HEK293 (cell line): Measurements from ENCODE around the gene SCYGR1.

Source experiments
- GLI4 ChIP-seq: fragments of 450-650 bp; formaldehyde crosslinking; IDR thresholded peaks from 2 replicates; pipeline ENCODE4 v1.5.1; 2016; ENCODE audit warnings: missing biosample characterization, missing genetic modification characterization
- KLF10 ChIP-seq: fragments of 450-650 bp; IDR thresholded peaks from 2 replicates; pipeline ENCODE4 v1.5.1; 2018; ENCODE audit warnings: missing biosample characterization, mild to moderate bottlenecking, missing genetic modification characterization
- SP3 ChIP-seq: fragments of 450-650 bp; formaldehyde crosslinking; IDR thresholded peaks from 2 replicates; pipeline ENCODE4 v1.5.1; 2016; ENCODE audit warnings: missing biosample characterization, missing genetic modification characterization
- YY1 ChIP-seq: fragments of 450-650 bp; formaldehyde crosslinking; IDR thresholded peaks from 2 replicates; pipeline ENCODE4 v1.5.1; 2018; ENCODE audit warnings: missing biosample characterization, missing genetic modification characterization
- ZNF335 ChIP-seq: fragments of 450-650 bp; formaldehyde crosslinking; conservative IDR thresholded peaks from 2 replicates; pipeline ENCODE4 v1.5.1; 2016; ENCODE audit warnings: missing biosample characterization, missing genetic modification characterization
- ZNF433 ChIP-seq: fragments of 450-650 bp; formaldehyde crosslinking; IDR thresholded peaks from 2 replicates; pipeline ENCODE4 v1.5.1; 2016; ENCODE audit warnings: missing biosample characterization, missing genetic modification characterization, low read depth
- ZNF529 ChIP-seq: fragments of 450-650 bp; formaldehyde crosslinking; IDR thresholded peaks from 2 replicates; pipeline ENCODE4 v1.5.1; 2017; ENCODE audit warnings: missing genetic modification characterization, missing biosample characterization; ENCODE audit not compliant: insufficient replicate concordance
- ZNF701 ChIP-seq: fragments of 450-650 bp; formaldehyde crosslinking; IDR thresholded peaks from 2 replicates; pipeline ENCODE4 v1.5.1; 2016; ENCODE audit warnings: missing biosample characterization, missing genetic modification characterization
- TF ChIP-seq, protein P1 (sequence below): fragments of 450-650 bp; formaldehyde crosslinking; IDR thresholded peaks from 2 replicates; pipeline ENCODE4 v1.5.1; 2016; ENCODE audit warnings: missing biosample characterization, missing genetic modification characterization
- TF ChIP-seq, protein P2 (sequence below): fragments of 450-650 bp; formaldehyde crosslinking; IDR thresholded peaks from 2 replicates; pipeline ENCODE4 v1.5.1; 2016; ENCODE audit warnings: missing biosample characterization, missing genetic modification characterization
- TF ChIP-seq, protein P3 (sequence below): sonication (generic); formaldehyde crosslinking; IDR thresholded peaks from 2 replicates; pipeline ENCODE4 v1.8.1; 2022; ENCODE audit warnings: mild to moderate bottlenecking, moderate library complexity, missing genetic modification reagents
- TF ChIP-seq, protein P4 (sequence below): fragments of 450-650 bp; formaldehyde crosslinking; IDR thresholded peaks from 2 replicates; pipeline ENCODE4 v1.5.1; 2016; ENCODE audit warnings: missing biosample characterization, missing genetic modification characterization
- TF ChIP-seq, protein P5 (sequence below): IDR thresholded peaks from 2 replicates; pipeline ENCODE4 v1.6.1; 2011; ENCODE audit warnings: mild to moderate bottlenecking, low read depth, low read length, borderline replicate concordance
- TF ChIP-seq, protein P6 (sequence below): fragments of 450-650 bp; formaldehyde crosslinking; conservative IDR thresholded peaks from 2 replicates; pipeline ENCODE4 v1.5.1; 2016; ENCODE audit warnings: low read depth, missing biosample characterization, missing genetic modification characterization

DNA sequence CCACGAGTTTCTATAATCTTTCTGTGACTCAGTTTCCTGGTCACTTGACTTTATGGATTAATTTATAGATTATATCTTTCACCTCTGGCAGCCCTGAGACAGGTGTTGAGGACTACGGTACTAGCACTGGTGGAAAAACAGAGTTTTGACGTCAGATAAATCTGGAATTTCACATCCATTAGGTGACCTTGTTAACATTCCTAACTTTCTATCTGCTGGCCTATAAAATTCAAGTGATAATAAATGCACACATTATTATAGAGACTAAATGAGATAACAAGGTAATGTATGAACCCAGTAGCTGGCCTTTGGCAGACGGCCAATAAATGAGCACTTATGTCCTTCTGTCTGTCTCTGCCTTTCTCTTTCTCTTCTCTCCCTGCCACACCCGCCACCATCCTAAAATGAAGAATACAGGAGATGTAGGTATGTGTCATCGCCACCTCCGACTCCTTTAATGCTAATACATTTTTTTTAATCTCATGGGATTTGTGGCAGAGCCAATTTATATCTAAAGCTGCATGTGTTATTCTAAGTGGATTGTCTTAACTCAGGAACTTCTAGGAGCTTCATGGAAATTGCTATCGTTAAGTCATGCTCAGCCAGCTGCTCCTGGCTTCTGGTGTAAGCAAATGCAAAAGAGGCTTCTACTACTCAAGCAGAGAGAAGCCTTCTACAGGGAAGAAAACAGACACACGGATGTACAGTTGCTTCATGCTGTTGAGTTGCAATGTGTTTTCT is 10.9 kb downstream of the SCYGR1 start:
- TF ChIP-seq, protein P1, sequence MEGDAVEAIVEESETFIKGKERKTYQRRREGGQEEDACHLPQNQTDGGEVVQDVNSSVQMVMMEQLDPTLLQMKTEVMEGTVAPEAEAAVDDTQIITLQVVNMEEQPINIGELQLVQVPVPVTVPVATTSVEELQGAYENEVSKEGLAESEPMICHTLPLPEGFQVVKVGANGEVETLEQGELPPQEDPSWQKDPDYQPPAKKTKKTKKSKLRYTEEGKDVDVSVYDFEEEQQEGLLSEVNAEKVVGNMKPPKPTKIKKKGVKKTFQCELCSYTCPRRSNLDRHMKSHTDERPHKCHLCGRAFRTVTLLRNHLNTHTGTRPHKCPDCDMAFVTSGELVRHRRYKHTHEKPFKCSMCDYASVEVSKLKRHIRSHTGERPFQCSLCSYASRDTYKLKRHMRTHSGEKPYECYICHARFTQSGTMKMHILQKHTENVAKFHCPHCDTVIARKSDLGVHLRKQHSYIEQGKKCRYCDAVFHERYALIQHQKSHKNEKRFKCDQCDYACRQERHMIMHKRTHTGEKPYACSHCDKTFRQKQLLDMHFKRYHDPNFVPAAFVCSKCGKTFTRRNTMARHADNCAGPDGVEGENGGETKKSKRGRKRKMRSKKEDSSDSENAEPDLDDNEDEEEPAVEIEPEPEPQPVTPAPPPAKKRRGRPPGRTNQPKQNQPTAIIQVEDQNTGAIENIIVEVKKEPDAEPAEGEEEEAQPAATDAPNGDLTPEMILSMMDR (tag by site-specific recombination): no peak
- TF ChIP-seq ZNF701 (tag by site-specific recombination) (no peak), KLF10 (tag by site-specific recombination) (no peak), YY1 (tag by site-specific recombination) (no peak), GLI4 (tag by site-specific recombination) (no peak), ZNF529 (no peak), SP3 (no peak), ZNF433 (tag by site-specific recombination) (no peak), ZNF335 (tag by site-specific recombination) (no peak)
- TF ChIP-seq, protein P2, sequence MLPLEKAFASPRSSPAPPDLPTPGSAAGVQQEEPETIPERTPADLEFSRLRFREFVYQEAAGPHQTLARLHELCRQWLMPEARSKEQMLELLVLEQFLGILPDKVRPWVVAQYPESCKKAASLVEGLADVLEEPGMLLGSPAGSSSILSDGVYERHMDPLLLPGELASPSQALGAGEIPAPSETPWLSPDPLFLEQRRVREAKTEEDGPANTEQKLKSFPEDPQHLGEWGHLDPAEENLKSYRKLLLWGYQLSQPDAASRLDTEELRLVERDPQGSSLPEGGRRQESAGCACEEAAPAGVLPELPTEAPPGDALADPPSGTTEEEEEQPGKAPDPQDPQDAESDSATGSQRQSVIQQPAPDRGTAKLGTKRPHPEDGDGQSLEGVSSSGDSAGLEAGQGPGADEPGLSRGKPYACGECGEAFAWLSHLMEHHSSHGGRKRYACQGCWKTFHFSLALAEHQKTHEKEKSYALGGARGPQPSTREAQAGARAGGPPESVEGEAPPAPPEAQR (tag by site-specific recombination): no peak
- TF ChIP-seq, protein P3, sequence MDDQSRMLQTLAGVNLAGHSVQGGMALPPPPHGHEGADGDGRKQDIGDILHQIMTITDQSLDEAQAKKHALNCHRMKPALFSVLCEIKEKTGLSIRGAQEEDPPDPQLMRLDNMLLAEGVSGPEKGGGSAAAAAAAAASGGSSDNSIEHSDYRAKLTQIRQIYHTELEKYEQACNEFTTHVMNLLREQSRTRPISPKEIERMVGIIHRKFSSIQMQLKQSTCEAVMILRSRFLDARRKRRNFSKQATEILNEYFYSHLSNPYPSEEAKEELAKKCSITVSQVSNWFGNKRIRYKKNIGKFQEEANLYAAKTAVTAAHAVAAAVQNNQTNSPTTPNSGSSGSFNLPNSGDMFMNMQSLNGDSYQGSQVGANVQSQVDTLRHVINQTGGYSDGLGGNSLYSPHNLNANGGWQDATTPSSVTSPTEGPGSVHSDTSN (CRISPR knock-in tag): no peak
- TF ChIP-seq, protein P4, sequence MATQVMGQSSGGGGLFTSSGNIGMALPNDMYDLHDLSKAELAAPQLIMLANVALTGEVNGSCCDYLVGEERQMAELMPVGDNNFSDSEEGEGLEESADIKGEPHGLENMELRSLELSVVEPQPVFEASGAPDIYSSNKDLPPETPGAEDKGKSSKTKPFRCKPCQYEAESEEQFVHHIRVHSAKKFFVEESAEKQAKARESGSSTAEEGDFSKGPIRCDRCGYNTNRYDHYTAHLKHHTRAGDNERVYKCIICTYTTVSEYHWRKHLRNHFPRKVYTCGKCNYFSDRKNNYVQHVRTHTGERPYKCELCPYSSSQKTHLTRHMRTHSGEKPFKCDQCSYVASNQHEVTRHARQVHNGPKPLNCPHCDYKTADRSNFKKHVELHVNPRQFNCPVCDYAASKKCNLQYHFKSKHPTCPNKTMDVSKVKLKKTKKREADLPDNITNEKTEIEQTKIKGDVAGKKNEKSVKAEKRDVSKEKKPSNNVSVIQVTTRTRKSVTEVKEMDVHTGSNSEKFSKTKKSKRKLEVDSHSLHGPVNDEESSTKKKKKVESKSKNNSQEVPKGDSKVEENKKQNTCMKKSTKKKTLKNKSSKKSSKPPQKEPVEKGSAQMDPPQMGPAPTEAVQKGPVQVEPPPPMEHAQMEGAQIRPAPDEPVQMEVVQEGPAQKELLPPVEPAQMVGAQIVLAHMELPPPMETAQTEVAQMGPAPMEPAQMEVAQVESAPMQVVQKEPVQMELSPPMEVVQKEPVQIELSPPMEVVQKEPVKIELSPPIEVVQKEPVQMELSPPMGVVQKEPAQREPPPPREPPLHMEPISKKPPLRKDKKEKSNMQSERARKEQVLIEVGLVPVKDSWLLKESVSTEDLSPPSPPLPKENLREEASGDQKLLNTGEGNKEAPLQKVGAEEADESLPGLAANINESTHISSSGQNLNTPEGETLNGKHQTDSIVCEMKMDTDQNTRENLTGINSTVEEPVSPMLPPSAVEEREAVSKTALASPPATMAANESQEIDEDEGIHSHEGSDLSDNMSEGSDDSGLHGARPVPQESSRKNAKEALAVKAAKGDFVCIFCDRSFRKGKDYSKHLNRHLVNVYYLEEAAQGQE (tag by site-specific recombination): no peak
- TF ChIP-seq, protein P5, sequence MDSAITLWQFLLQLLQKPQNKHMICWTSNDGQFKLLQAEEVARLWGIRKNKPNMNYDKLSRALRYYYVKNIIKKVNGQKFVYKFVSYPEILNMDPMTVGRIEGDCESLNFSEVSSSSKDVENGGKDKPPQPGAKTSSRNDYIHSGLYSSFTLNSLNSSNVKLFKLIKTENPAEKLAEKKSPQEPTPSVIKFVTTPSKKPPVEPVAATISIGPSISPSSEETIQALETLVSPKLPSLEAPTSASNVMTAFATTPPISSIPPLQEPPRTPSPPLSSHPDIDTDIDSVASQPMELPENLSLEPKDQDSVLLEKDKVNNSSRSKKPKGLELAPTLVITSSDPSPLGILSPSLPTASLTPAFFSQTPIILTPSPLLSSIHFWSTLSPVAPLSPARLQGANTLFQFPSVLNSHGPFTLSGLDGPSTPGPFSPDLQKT: no peak
- TF ChIP-seq, protein P6, sequence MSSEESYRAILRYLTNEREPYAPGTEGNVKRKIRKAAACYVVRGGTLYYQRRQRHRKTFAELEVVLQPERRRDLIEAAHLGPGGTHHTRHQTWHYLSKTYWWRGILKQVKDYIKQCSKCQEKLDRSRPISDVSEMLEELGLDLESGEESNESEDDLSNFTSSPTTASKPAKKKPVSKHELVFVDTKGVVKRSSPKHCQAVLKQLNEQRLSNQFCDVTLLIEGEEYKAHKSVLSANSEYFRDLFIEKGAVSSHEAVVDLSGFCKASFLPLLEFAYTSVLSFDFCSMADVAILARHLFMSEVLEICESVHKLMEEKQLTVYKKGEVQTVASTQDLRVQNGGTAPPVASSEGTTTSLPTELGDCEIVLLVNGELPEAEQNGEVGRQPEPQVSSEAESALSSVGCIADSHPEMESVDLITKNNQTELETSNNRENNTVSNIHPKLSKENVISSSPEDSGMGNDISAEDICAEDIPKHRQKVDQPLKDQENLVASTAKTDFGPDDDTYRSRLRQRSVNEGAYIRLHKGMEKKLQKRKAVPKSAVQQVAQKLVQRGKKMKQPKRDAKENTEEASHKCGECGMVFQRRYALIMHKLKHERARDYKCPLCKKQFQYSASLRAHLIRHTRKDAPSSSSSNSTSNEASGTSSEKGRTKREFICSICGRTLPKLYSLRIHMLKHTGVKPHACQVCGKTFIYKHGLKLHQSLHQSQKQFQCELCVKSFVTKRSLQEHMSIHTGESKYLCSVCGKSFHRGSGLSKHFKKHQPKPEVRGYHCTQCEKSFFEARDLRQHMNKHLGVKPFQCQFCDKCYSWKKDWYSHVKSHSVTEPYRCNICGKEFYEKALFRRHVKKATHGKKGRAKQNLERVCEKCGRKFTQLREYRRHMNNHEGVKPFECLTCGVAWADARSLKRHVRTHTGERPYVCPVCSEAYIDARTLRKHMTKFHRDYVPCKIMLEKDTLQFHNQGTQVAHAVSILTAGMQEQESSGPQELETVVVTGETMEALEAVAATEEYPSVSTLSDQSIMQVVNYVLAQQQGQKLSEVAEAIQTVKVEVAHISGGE (tag by site-specific recombination): no peak
